Hepatocyte (in vitro differentiated cells): ENCODE data around the gene LRRC45.
"Not testable (repeated sequence)": the region's sequence is repeated elsewhere in the genome, so short reads cannot be mapped to it uniquely, and the experiment has no call there.

Source experiments
- EZH2 ChIP-seq: fragments of 200-600 bp; sonication (generic); IDR thresholded peaks from 2 replicates; pipeline ENCODE4 v1.6.1; 2016; ENCODE audit warnings: antibody characterized with exemption, mild to moderate bottlenecking, borderline replicate concordance
- EZH2phosphoT487 ChIP-seq: fragments of 200-600 bp; sonication (generic); IDR thresholded peaks from one replicate; pipeline ENCODE4 v1.6.1; 2018; ENCODE audit warnings: antibody characterized with exemption, mild to moderate bottlenecking, low read depth, moderate library complexity; ENCODE audit not compliant: unreplicated experiment, severe bottlenecking
- TF ChIP-seq, protein P1 (sequence below): fragments of 200-600 bp; sonication (generic); IDR thresholded peaks from 2 replicates; pipeline ENCODE4 v1.5.1; 2016; ENCODE audit warnings: antibody characterized with exemption, mild to moderate bottlenecking; ENCODE audit not compliant: poor library complexity

DNA sequence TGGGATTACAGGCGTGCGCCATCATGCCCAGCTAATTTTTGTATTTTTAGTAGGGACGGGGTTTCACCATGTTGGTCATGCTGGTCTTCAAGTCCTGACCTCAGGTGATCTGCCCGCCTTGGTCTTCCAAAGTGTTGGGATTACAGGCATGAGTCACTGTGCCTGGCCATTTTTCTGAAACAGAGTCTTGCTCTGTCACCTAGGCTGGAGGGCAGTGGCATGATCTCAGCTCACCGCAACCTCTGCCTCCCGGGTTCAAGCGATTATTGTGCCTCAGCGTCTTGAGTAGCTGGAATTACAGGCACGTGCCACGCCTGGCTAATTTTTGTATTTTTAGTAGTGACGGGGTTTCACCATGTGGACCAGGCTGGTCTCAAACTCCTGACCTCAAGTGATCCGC is 41.6 kb upstream of the LRRC45 start:
- TF ChIP-seq, protein P1, sequence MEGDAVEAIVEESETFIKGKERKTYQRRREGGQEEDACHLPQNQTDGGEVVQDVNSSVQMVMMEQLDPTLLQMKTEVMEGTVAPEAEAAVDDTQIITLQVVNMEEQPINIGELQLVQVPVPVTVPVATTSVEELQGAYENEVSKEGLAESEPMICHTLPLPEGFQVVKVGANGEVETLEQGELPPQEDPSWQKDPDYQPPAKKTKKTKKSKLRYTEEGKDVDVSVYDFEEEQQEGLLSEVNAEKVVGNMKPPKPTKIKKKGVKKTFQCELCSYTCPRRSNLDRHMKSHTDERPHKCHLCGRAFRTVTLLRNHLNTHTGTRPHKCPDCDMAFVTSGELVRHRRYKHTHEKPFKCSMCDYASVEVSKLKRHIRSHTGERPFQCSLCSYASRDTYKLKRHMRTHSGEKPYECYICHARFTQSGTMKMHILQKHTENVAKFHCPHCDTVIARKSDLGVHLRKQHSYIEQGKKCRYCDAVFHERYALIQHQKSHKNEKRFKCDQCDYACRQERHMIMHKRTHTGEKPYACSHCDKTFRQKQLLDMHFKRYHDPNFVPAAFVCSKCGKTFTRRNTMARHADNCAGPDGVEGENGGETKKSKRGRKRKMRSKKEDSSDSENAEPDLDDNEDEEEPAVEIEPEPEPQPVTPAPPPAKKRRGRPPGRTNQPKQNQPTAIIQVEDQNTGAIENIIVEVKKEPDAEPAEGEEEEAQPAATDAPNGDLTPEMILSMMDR: not testable (repeated sequence)
- not testable (repeated sequence) for TF ChIP-seq EZH2, EZH2phosphoT487
